Panc1 (cell line): ENCODE results near the gene MICALL1. TPM values are rescaled to one million over a fixed set of nuclear protein-coding genes. Genes with fewer than 3 reads are reported as not detected.
"Not testable (repeated sequence)": the region's sequence is repeated elsewhere in the genome, so short reads cannot be mapped to it uniquely, and the experiment has no call there.

Experiments used
- ATAC-seq: fragments of 200-7000 bp; cut with Tn5 transposase; 2 replicates; pipeline ENCODE4 v1.9.1; 2020; ENCODE audit warnings: mild to moderate bottlenecking, moderate library complexity
- BruUV-seq: library from RNA; stranded (reverse); fragments of 400-500 nt; replicated peaks from 2 replicates; lab custom pipeline; 2021; lab: Mats Ljungman, UMichigan
- CTCF ChIA-PET: fragments of 300-600 bp; sonication (Branson Sonifier 250); formaldehyde crosslinking; loops from one replicate; lab custom pipeline; 2022; ENCODE audit warnings: antibody characterized with exemption; lab: Charles Lee
- POLR2A ChIA-PET: fragments of 300-600 bp; sonication (Branson Sonifier 250); formaldehyde crosslinking; loops from one replicate; lab custom pipeline; 2022; ENCODE audit warnings: antibody characterized with exemption; lab: Charles Lee
- DNase-seq: peaks from one replicate; pipeline ENCODE4 v3.0.0-alpha.2; 2010; ENCODE audit warnings: low read depth, low spot score
- H3K27ac ChIP-seq: 2 replicates; pipeline ENCODE4 v1.5.1; 2011; ENCODE audit warnings: mild to moderate bottlenecking, low read length, inconsistent platforms
- H3K27me3 ChIP-seq: fragments of 200-500 bp; sonication (Bioruptor generic); 2 replicates; pipeline ENCODE4 v1.6.0; 2014; ENCODE audit warnings: low read length, inconsistent platforms; ENCODE audit not compliant: control insufficient read depth, insufficient read depth
- H3K36me3 ChIP-seq: fragments of 200-500 bp; sonication (Bioruptor generic); 2 replicates; pipeline ENCODE4 v1.5.1; 2014; ENCODE audit warnings: inconsistent platforms, mild to moderate bottlenecking, low read length, moderate library complexity; ENCODE audit not compliant: control insufficient read depth, insufficient read depth
- H3K4me1 ChIP-seq: 2 replicates; pipeline ENCODE4 v1.5.1; 2011; ENCODE audit warnings: inconsistent platforms, mild to moderate bottlenecking, low read length, moderate library complexity; ENCODE audit not compliant: control insufficient read depth, insufficient read depth
- H3K4me3 ChIP-seq, 2 experiments: 2 replicates each; pipeline ENCODE4 v1.5.1; 2011 to 2012; ENCODE audit warnings: low read depth in 2 of 2, low read length in 2 of 2, mild to moderate bottlenecking in 2 of 2, inconsistent platforms in 1 of 2, moderate library complexity in 1 of 2
- H3K9me3 ChIP-seq: fragments of 200-500 bp; sonication (Bioruptor generic); 2 replicates; pipeline ENCODE4 v1.5.1; 2014; ENCODE audit warnings: low read depth, mild to moderate bottlenecking, inconsistent platforms, low read length, moderate library complexity; ENCODE audit not compliant: control insufficient read depth, insufficient read depth
- CTCF ChIP-seq: fragments of 450-650 bp; IDR thresholded peaks from 2 replicates; pipeline ENCODE4 v1.5.1; 2017; ENCODE audit warnings: mild to moderate bottlenecking
- POLR2AphosphoS5 ChIP-seq: IDR thresholded peaks from 2 replicates; pipeline ENCODE4 v1.6.1; 2012; ENCODE audit warnings: mild to moderate bottlenecking, low read depth, low read length, moderate library complexity
- REST ChIP-seq, 2 experiments: IDR thresholded peaks; 2 replicates each; pipeline ENCODE4 v1.6.1; 2011 to 2012; ENCODE audit warnings: low read depth in 2 of 2, control low read depth in 1 of 2, low read length in 1 of 2, mild to moderate bottlenecking in 1 of 2, moderate library complexity in 1 of 2; ENCODE audit not compliant: insufficient read depth in 1 of 2
- SIN3A ChIP-seq: IDR thresholded peaks from 2 replicates; pipeline ENCODE4 v1.6.1; 2012; ENCODE audit warnings: low read depth, mild to moderate bottlenecking, low read length, moderate library complexity, borderline replicate concordance; ENCODE audit not compliant: insufficient read depth
- TCF7L2 ChIP-seq: IDR thresholded peaks from 2 replicates; pipeline ENCODE4 v1.6.1; 2011; ENCODE audit warnings: mild to moderate bottlenecking, low read depth, low read length, inconsistent platforms
- in situ Hi-C: cut with HindIII; loops from 2 replicates; pipeline ENCODE4 v1.10.0; 2016; ENCODE audit warnings: low sequenced_read_pairs, low pct_unique_long_range_greater_than_20kb
- intact Hi-C: fragments of 100-400 bp; cut with micrococcal nuclease; formaldehyde crosslinking; loops from one replicate; pipeline ENCODE4 v1.10.0; 2022; ENCODE audit not compliant: unreplicated experiment
- total RNA-seq: library from RNA; stranded (reverse); gene quantifications from one replicate; pipeline ENCODE4 v1.2.1, GENCODE V29; 2021; ENCODE audit not compliant: unreplicated experiment

The MICALL1 gene
- total RNA-seq, 1 experiment from 2014 or later: 34.5 TPM

- BruUV-seq: no TSS peak
- no peaks in the 10 kb centered on the region for H3K27me3 ChIP-seq
Measured at GRCh38 chr22:37951305-37951704, 45.2 kb downstream of the MICALL1 start.

GRCh38 chr22:37952629-37953028, 46.5 kb downstream of the MICALL1 start:
- H3K36me3 ChIP-seq, DNase-seq, H3K27ac ChIP-seq, H3K4me1 ChIP-seq, POLR2A ChIA-PET, H3K9me3 ChIP-seq, BruUV-seq, CTCF ChIA-PET, H3K27me3 ChIP-seq, in situ Hi-C loops, intact Hi-C loops: not testable (repeated sequence)
- H3K4me3 ChIP-seq: peak overlapping the region; percentile 83 to 93
- ATAC-seq: peak; percentile 15; the same call in 1 of the 2 replicates

More at GRCh38 chr22:37951305-37951704, 45.2 kb downstream of the MICALL1 start:
- POLR2A ChIA-PET: interaction anchor here (0.6 kb wide), 1 partner anchor 46 kb away, joined by 13 read pairs; no protein-coding TSS in a partner anchor
- no peaks in the 10 kb centered on the region; the same call in 1 of the 2 replicates for H3K36me3 ChIP-seq
- H3K4me1 ChIP-seq: peaks cover 6% of the 10 kb centered on the region; the same call in 1 of the 2 replicates
- DNase-seq: no peak
- in situ Hi-C loops (no loop called here), intact Hi-C loops (no loop called here)
- no peak overlapping the region for H3K4me3 ChIP-seq
- TF ChIP-seq POLR2AphosphoS5: no peak
- no peak for TF ChIP-seq CTCF
- ATAC-seq: no peak
- H3K27ac ChIP-seq: no peak overlapping the region
- CTCF ChIA-PET: no interaction called here
- no peaks in the 10 kb centered on the region for H3K9me3 ChIP-seq

GRCh38 chr22:37953062-37953436, 47.0 kb downstream of the MICALL1 start:
- ChIA-PET CTCF (no interaction called here), POLR2A (no interaction called here)
- Histone ChIP-seq H3K27ac (peak overlapping the region; percentile 83), H3K4me3 (peak overlapping the region; percentile 83 to 93), H3K9me3 (no peaks in the 10 kb centered on the region), H3K27me3 (no peaks in the 10 kb centered on the region), H3K4me1 (peaks cover 6% of the 10 kb centered on the region; the same call in 1 of the 2 replicates), H3K36me3 (no peaks in the 10 kb centered on the region; the same call in 1 of the 2 replicates)
- BruUV-seq: no TSS peak
- no peak for DNase-seq
- ATAC-seq: peak; percentile 74
- in situ Hi-C loops: no loop called here
- intact Hi-C loops: no loop called here
- TF ChIP-seq TCF7L2 (no peak), SIN3A (no peak), CTCF (no peak), REST (IDR thresholded peaks at IDR 0.05; ENCODE audit: insufficient read depth in 1 of 2, low read depth in 2 of 2, low read length in 1 of 2) (no peak), POLR2AphosphoS5 (no peak)
